ENCODE results near the gene TNFRSF19. TPM values are rescaled to one million over a fixed set of nuclear protein-coding genes. Genes with fewer than 3 reads are reported as not detected.

The TNFRSF19 gene
- total and polyA plus RNA-seq, 2 of the 8 experiments (the other 6 are each of a cell fraction or from before 2014, with no cell fraction given), result 0.50 to 0.95 TPM

GRCh38 chr13:23684647-23685046 is 114.4 kb downstream of the TNFRSF19 start:
- Histone ChIP-seq H2BK20ac (ENCODE audit: low read length) (no peak overlapping the region), H3K79me2 (ENCODE audit: control insufficient read depth in 1 of 2, insufficient read depth in 2 of 2, low read length in 2 of 2) (no peaks in the 10 kb centered on the region), H2BK5ac (ENCODE audit: low read depth, low read length) (no peak overlapping the region), H2AFZ (ENCODE audit: low read length) (no peak overlapping the region), H4K8ac (ENCODE audit: extremely low read depth, insufficient read depth, low read length) (no peak overlapping the region), H4K20me1 (replicated peaks in 1 of 2; ENCODE audit: control insufficient read depth in 1 of 2, insufficient read depth in 2 of 2, low read length in 2 of 2) (no peaks in the 10 kb centered on the region), H3K36me3 (ENCODE audit: control insufficient read depth in 2 of 4, insufficient read depth in 4 of 4, low read length in 3 of 4) (no peaks in the 10 kb centered on the region; a peak in 1 of 8 replicates), H3K79me1 (ENCODE audit: low read depth, low read length) (no peaks in the 10 kb centered on the region), H2AK5ac (ENCODE audit: low read depth, low read length) (no peak overlapping the region), H3K18ac (ENCODE audit: extremely low read depth, low read length) (no peak overlapping the region), H3K4me3 (ENCODE audit: extremely low read depth in 1 of 4, insufficient read depth in 2 of 4, low read depth in 3 of 4, low read length in 4 of 4) (no peak overlapping the region), H3K4me2 (ENCODE audit: insufficient read depth in 1 of 2, low read depth in 2 of 2, low read length in 2 of 2) (no peak overlapping the region), H2BK15ac (ENCODE audit: low read length) (no peak overlapping the region), H3K4me1 (replicated peaks in 1 of 4; ENCODE audit: control insufficient read depth in 3 of 4, insufficient read depth in 4 of 4, low read length in 3 of 4) (0 out of 7 replicates have a peak, but pooled peaks cover 0 to 3% (median 0%) of the 10 kb centered on the region in 4 experiments), H3K27ac (ENCODE audit: low read depth, low read length) (no peak overlapping the region), H3K23me2 (ENCODE audit: low read depth, low read length) (no peaks in the 10 kb centered on the region), H3K9ac (replicated peaks in 1 of 4; ENCODE audit: extremely low read depth in 1 of 4, low read depth in 3 of 4, low read length in 3 of 4) (no peak overlapping the region), H2BK120ac (replicated peaks; ENCODE audit: low read depth, low read length) (no peak overlapping the region), H3K14ac (ENCODE audit: insufficient read length) (no peak overlapping the region), H3K9me3 (ENCODE audit: insufficient read depth in 2 of 2, low read depth in 1 of 2, low read length in 1 of 2) (peaks cover 12 to 19% of the 10 kb centered on the region in 2 experiments; a peak in 3 of 4 replicates), H2BK12ac (ENCODE audit: low read depth, low read length) (no peak overlapping the region), H4K5ac (ENCODE audit: insufficient read length, low read depth, low read length) (no peak overlapping the region), H3K23ac (ENCODE audit: insufficient read length) (no peak overlapping the region), H3K56ac (replicated peaks; ENCODE audit: insufficient read length, low read depth, low read length) (no peak overlapping the region), H3K4ac (replicated peaks; ENCODE audit: insufficient read length, low read depth, low read length) (no peak overlapping the region), H3K27me3 (replicated peaks in 1 of 4; ENCODE audit: control insufficient read depth in 3 of 4, extremely low read depth in 1 of 4, insufficient read depth in 3 of 4, low read length in 3 of 4) (no peaks in the 10 kb centered on the region), H4K91ac (replicated peaks; ENCODE audit: insufficient read length, low read length) (no peak overlapping the region)
- no peak for FAIRE-seq
- ChIA-PET CTCF (ENCODE audit: partially characterized antibody) (no interaction called here), POLR2A (ENCODE audit: partially characterized antibody) (no interaction called here)
- WGBS, 2 experiments (ENCODE audit: extremely low coverage in 1 of 2, insufficient coverage in 1 of 2, insufficient read length in 1 of 2, insufficient replicate concordance in 2 of 2, low coverage in 1 of 2, low lambda C conversion rate in 2 of 2, missing lambda C conversion rate in 1 of 2), result 96% methylated on average over 2 of the region's 2 CpGs; no CpG with 5 or more reads in 1 of the 2 experiments
- DNase-seq (ENCODE audit: low read depth in 1 of 2, low spot score in 2 of 2), result no peak
